Stimulated activated CD8-positive, alpha-beta memory T cell treated with anti-CD3 and anti-CD28 coated beads, Interleukin-7, amount 100 ng/mL, for 1 hour (primary cell): ENCODE data around the gene JUNB.
A peak's percentile ranks its signal among the peaks of the same experiment; 100 is the strongest.

Source experiments
- DNase-seq, 2 donors: peaks; one replicate each; pipeline ENCODE4 v3.0.0-alpha.2; 2020; ENCODE audit warnings: low read depth in 2 of 2

The JUNB gene

DNA sequence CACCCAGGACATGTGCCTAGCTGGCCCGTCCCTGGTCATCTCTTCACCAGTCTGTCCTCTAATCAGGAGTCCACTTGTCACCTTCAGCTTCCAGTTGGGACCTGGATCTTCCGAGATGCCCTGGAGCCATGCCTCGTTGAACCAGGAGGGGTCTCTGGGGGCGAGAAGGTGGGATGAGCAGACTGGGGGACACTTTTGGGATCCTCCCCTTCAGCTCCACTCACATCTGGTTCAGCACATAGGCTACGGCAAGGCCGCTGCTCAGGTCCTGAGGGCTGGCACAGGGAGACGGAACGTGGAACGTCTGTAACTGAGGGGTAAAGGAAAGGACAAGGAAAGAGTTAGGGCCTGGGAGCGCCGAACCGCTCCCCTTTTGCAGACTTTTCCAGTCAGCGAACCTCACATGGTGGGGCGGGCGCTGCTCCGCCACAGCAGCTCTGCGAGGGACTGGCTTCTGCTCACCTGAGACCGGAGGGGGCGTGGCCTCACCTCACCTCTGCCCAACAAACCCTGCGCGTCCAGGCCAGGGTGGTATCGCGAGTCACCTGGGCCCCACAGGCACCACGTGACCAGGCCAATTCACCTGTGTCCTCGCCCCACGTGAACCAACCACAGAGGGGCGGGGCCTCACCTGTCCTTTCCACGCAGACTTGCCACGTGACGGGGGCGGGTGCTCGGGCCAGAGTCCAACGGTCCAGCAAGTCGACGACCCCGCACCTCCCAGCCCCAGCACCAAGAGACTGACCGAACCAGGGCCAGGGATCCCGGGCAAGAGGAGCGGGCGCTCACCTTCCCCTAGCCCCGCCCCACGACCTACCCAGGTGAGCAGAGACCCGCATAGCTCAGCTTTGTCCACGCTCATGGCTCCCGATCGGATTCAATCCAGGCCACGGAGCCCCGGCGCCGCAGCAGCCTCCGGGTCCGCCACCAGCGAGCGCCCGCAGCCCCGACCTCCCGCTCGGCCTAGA lies 16.4 kb upstream of the JUNB start, which contains the start of gene HOOK2:
Gene HOOK2, minus strand, starts transcription at position 965 of the 968 bp plus-strand sequence. Its CDS starts 103 bp downstream, at position 862.
- DNase-seq = no peak

GRCh38 chr19:12777217-12778016 lies 13.9 kb upstream of the JUNB start:
- peak; percentile 61 to 71 for DNase-seq

GRCh38 chr19:12778017-12778904 lies 13.0 kb upstream of the JUNB start:
- peak in 1 of 2 donors; percentile 4 for DNase-seq

DNA sequence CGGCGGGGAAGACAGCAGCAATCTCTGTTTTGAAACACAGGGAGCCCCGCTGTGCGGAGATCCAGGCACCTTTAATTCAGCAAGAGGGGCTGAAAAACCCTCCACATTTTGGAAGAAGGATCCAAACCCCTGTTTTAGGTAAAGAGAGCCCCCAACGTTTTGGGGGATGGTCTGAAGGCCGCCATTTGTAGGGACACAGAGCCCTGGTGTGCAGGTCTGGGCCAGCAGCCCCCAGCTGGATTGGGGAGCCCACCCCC lies 12.5 kb upstream of the JUNB start:
- DNase-seq = no peak

- DNase-seq = no peak
Observed at GRCh38 chr19:12779162-12779993, 11.9 kb upstream of the JUNB start.

DNA sequence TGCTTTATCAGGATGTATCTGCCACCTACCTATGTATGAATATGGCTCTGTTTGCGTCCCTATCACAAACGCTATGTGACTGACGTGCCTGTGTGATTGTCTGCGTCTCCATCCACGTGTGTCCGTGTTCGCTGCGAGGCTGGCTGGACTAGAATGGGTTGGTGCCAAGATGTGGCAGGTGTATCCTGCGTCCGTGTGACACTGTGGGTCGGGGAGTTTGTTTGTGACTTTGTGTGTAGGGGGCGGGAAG lies 9.2 kb upstream of the JUNB start:
- no peak for DNase-seq

- peak; percentile 77 to 80 for DNase-seq
Observed at GRCh38 chr19:12782424-12783290, 8.6 kb upstream of the JUNB start.

GRCh38 chr19:12783291-12783848 lies 7.9 kb upstream of the JUNB start:
- DNase-seq = no peak

GRCh38 chr19:12783849-12784393 lies 7.4 kb upstream of the JUNB start:
- DNase-seq = no peak

- DNase-seq = no peak
Observed at GRCh38 chr19:12784394-12784870, 6.9 kb upstream of the JUNB start.

GRCh38 chr19:12784871-12785430 lies 6.3 kb upstream of the JUNB start:
- DNase-seq = no peak

GRCh38 chr19:12785431-12786031 lies 5.8 kb upstream of the JUNB start:
- DNase-seq = no peak

- no peak for DNase-seq
Observed at GRCh38 chr19:12786141-12786870, 5.0 kb upstream of the JUNB start.

DNA sequence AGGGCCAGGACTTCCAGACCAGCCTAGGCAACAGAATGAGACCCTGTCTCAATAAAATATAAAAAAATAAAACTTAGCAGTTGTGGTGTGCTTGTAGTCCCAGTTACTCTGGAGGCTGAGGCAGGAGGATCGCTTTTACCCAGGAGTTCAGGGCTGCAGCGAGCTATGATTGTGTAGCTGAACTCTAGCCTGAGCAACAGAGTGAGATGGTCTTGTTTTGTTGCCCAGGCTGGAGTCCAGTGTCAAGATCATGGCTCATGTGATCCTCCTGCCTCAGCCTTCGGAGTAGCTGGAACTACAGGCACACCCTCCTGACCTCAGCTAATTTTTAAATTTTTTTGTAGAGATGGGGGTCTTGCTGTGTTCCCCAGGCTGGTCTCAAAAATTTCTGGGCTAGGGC lies 4.3 kb upstream of the JUNB start:
- no peak for DNase-seq

DNA sequence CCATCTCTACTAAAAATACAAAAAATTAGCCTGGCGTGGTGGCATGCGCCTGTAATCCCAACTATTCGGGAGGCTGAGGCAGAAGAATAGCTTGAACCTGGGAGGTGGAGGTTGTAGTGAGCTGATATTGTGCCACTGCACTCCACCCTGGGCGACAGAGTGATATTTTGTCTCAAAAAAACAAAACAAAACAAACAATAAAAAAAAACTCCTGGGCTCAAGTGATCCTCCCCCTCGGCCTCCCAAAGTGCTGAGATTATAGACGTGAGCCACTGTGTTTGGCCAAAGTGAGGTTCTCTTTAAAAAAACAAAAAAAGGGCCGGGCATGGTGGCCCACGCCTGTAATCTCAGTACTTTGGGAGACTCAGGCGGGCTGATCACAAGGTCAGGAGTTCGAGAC lies 3.8 kb upstream of the JUNB start:
- no peak for DNase-seq

DNA sequence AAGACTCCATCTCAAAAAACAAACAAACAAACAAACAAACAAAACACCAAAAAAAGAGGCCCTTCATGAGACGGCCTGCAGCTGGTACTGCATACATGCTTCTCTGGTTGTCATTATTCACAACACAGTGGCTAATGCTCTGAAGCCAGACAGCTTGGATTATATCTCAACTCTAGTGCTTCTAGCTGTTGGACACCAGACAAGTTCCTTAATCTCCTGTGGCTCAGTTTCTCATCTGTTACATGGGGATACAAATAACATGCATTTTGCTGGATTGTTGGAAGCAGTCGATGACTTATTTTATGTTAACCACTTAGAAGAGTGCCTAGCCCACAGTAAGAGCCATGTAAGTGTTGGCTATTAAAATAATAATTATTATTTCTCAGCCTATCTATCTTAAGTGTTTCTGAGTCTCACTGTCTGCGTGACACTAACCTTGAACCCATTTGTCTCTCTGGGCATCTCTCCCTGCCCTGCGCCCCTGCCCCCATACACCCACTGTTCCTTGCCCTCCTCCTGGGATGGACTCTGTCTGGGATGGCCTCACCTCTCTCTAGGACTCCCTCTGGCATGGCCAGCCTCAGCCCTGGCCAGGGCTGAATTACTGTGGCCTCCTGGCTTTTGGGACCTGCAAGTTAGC lies 3.1 kb upstream of the JUNB start:
- no peak for DNase-seq

- DNase-seq = no peak
Observed at GRCh38 chr19:12788682-12789097, 2.6 kb upstream of the JUNB start.
